Measurements from ENCODE around the gene CLDN22.

The CLDN22 gene

DNA sequence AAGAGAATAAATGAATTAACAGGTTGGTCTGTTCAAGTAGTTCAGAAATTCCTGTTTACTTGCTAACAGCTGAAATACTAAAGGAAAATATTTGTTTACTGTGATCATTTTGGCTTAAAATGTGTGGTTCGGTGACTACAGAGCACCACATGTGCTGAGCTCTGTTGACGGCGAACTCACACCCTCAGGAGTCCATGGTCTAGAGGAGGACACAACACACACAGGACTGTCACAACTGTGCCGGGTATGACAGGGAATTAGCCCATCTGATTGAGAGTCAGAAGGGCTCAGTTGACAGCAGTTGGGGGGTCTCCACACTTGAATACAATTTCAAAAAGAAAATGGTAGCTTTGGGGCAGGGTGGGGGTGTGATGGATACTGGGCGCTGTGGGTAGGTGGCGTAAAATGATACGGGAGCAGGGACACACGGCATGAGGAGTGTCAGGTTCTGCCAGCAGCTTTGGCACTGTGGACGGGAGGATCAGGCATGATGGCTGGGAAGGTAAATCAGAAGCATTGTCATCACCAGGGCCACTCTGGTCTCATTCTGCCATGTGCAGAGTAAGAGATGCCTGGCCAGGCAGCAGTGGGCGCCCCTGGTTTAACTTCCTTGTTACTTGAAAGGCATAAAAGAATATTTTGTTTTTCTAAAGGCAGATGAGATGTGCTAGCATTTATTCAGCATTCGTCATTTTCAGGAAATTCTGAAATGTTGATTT lies 33.3 kb downstream of the CLDN22 start:
- ATAC-seq: no peak

DNA sequence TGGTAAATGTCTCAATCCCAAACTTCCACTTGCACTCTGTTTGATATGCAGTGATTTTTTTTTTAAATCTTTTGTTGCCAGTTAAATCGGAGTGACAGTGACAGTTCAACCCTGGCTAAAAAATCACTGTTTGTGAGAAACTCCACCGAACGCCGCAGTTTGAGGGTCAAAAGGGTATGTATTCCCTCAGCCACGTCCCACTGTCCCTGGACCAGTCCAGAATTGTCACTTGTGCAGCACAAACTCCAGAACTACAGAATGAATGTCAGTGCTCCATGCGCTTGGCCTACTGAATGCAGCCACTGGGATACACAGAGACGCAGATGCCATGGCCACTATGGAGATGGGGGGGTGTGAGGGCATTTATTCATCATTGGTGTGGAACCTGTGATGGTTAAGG lies 34.2 kb downstream of the CLDN22 start:
- TF ChIP-seq RARB (CRISPR knock-in tag; IDR thresholded peaks at IDR 0.05): no peak
- TF ChIP-seq, protein P1, sequence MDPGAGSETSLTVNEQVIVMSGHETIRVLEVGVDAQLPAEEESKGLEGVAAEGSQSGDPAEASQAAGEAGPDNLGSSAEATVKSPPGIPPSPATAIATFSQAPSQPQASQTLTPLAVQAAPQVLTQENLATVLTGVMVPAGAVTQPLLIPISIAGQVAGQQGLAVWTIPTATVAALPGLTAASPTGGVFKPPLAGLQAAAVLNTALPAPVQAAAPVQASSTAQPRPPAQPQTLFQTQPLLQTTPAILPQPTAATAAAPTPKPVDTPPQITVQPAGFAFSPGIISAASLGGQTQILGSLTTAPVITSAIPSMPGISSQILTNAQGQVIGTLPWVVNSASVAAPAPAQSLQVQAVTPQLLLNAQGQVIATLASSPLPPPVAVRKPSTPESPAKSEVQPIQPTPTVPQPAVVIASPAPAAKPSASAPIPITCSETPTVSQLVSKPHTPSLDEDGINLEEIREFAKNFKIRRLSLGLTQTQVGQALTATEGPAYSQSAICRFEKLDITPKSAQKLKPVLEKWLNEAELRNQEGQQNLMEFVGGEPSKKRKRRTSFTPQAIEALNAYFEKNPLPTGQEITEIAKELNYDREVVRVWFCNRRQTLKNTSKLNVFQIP (CRISPR knock-in tag; IDR thresholded peaks at IDR 0.05; ENCODE audit: borderline replicate concordance, low read depth): no peak
- TF ChIP-seq, protein P2, sequence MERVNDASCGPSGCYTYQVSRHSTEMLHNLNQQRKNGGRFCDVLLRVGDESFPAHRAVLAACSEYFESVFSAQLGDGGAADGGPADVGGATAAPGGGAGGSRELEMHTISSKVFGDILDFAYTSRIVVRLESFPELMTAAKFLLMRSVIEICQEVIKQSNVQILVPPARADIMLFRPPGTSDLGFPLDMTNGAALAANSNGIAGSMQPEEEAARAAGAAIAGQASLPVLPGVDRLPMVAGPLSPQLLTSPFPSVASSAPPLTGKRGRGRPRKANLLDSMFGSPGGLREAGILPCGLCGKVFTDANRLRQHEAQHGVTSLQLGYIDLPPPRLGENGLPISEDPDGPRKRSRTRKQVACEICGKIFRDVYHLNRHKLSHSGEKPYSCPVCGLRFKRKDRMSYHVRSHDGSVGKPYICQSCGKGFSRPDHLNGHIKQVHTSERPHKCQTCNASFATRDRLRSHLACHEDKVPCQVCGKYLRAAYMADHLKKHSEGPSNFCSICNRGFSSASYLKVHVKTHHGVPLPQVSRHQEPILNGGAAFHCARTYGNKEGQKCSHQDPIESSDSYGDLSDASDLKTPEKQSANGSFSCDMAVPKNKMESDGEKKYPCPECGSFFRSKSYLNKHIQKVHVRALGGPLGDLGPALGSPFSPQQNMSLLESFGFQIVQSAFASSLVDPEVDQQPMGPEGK (CRISPR knock-in tag; IDR thresholded peaks at IDR 0.05; ENCODE audit: borderline replicate concordance): no peak
- TF ChIP-seq, protein P3, sequence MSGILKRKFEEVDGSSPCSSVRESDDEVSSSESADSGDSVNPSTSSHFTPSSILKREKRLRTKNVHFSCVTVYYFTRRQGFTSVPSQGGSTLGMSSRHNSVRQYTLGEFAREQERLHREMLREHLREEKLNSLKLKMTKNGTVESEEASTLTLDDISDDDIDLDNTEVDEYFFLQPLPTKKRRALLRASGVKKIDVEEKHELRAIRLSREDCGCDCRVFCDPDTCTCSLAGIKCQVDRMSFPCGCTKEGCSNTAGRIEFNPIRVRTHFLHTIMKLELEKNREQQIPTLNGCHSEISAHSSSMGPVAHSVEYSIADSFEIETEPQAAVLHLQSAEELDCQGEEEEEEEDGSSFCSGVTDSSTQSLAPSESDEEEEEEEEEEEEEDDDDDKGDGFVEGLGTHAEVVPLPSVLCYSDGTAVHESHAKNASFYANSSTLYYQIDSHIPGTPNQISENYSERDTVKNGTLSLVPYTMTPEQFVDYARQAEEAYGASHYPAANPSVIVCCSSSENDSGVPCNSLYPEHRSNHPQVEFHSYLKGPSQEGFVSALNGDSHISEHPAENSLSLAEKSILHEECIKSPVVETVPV (CRISPR knock-in tag; IDR thresholded peaks at IDR 0.05): no peak
- no peak for TF ChIP-seq GLIS3 (CRISPR knock-in tag; IDR thresholded peaks at IDR 0.05)
- no peak for TF ChIP-seq SNAI2 (CRISPR knock-in tag; IDR thresholded peaks at IDR 0.05)
- no peak for TF ChIP-seq ZC3H10 (CRISPR knock-in tag; IDR thresholded peaks at IDR 0.05)
- TF ChIP-seq ZFP3 (CRISPR knock-in tag; IDR thresholded peaks at IDR 0.05): no peak
- TF ChIP-seq ISL1 (CRISPR knock-in tag; IDR thresholded peaks at IDR 0.05): no peak
- TF ChIP-seq ZNF8 (CRISPR knock-in tag; IDR thresholded peaks at IDR 0.05): no peak
- TF ChIP-seq PPARA (CRISPR knock-in tag; IDR thresholded peaks at IDR 0.05; ENCODE audit: borderline replicate concordance): no peak
- TF ChIP-seq, protein P4, sequence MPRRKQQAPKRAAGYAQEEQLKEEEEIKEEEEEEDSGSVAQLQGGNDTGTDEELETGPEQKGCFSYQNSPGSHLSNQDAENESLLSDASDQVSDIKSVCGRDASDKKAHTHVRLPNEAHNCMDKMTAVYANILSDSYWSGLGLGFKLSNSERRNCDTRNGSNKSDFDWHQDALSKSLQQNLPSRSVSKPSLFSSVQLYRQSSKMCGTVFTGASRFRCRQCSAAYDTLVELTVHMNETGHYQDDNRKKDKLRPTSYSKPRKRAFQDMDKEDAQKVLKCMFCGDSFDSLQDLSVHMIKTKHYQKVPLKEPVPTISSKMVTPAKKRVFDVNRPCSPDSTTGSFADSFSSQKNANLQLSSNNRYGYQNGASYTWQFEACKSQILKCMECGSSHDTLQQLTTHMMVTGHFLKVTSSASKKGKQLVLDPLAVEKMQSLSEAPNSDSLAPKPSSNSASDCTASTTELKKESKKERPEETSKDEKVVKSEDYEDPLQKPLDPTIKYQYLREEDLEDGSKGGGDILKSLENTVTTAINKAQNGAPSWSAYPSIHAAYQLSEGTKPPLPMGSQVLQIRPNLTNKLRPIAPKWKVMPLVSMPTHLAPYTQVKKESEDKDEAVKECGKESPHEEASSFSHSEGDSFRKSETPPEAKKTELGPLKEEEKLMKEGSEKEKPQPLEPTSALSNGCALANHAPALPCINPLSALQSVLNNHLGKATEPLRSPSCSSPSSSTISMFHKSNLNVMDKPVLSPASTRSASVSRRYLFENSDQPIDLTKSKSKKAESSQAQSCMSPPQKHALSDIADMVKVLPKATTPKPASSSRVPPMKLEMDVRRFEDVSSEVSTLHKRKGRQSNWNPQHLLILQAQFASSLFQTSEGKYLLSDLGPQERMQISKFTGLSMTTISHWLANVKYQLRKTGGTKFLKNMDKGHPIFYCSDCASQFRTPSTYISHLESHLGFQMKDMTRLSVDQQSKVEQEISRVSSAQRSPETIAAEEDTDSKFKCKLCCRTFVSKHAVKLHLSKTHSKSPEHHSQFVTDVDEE (CRISPR knock-in tag; IDR thresholded peaks at IDR 0.05): no peak
- TF ChIP-seq BACH2 (CRISPR knock-in tag; IDR thresholded peaks at IDR 0.05; ENCODE audit: borderline replicate concordance): no peak
- TF ChIP-seq CSDC2 (CRISPR knock-in tag; IDR thresholded peaks at IDR 0.05): no peak
- no peak for TF ChIP-seq TOX (CRISPR knock-in tag; IDR thresholded peaks at IDR 0.05; ENCODE audit: borderline replicate concordance)
- TF ChIP-seq ARNTL (CRISPR knock-in tag; IDR thresholded peaks at IDR 0.05; ENCODE audit: borderline replicate concordance, low read depth): no peak
- TF ChIP-seq TCF4 (CRISPR knock-in tag; IDR thresholded peaks at IDR 0.05; ENCODE audit: borderline replicate concordance): no peak
- TF ChIP-seq ZNF70 (CRISPR knock-in tag; IDR thresholded peaks at IDR 0.05): no peak
- no peak for ATAC-seq

More for the DNA sequence above, 33.3 kb downstream of the CLDN22 start:
- TF ChIP-seq GLIS3 (CRISPR knock-in tag; IDR thresholded peaks at IDR 0.05): no peak
- TF ChIP-seq PPARA (CRISPR knock-in tag; IDR thresholded peaks at IDR 0.05; ENCODE audit: borderline replicate concordance): no peak
- TF ChIP-seq, protein P4 (CRISPR knock-in tag; IDR thresholded peaks at IDR 0.05): no peak
- no peak for TF ChIP-seq ISL1 (CRISPR knock-in tag; IDR thresholded peaks at IDR 0.05)
- TF ChIP-seq, protein P2 (CRISPR knock-in tag; IDR thresholded peaks at IDR 0.05; ENCODE audit: borderline replicate concordance): no peak
- TF ChIP-seq, protein P1 (CRISPR knock-in tag; IDR thresholded peaks at IDR 0.05; ENCODE audit: borderline replicate concordance, low read depth): no peak
